Measurements from ENCODE around the gene NEMP1. TPM values are rescaled to one million over a fixed set of nuclear protein-coding genes. Genes with fewer than 3 reads are reported as not detected.

NEMP1 gene
- total and polyA plus RNA-seq, 2 of the 8 experiments (the other 6 are each of a cell fraction or from before 2014, with no cell fraction given): 30.1 to 43.2 TPM

DNA sequence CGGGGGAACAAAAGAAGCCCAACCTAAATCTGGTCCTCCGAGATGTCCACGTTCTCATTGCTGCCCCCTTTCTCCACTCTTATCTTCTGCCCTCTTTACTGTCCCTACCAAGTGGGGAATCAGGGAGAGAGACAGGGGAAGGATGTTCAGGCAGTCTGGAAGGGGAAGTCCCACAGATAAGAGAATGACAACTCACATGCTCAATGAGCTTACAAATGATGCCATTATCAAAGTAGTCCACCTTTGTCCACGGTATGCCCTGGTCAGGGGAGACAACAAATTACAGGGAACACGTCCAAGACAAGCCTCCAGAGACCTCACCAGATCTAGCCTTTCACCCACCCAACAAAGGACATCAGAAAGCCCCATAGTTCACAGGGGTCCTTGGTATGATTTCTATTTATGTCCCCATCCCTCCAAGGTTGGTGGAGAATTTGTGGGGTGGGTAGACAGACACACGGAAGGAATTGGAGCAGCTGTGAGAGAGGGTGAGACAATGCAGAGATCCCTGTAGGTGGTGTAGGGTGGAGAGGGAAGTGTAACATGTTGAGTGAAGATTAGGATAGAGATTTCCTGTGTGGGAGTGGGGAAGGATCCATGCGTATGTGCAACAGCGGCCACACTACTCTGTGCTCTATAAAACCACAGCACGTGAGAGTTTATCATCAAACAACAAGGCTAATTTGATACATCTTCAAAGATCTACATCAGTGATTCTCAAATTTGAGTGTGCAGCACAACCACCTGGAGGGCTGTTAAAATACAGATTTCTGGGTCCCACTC lies 39.4 kb downstream of the NEMP1 start:
- POLR2A ChIA-PET (ENCODE audit: partially characterized antibody): no interaction called here
- Histone ChIP-seq H2AFZ (ENCODE audit: low read length) (no peak overlapping the region), H3K9ac (replicated peaks in 1 of 4; ENCODE audit: extremely low read depth in 1 of 4, low read depth in 3 of 4, low read length in 3 of 4) (no peak overlapping the region), H4K5ac (ENCODE audit: insufficient read length, low read depth, low read length) (no peak overlapping the region), H3K14ac (ENCODE audit: insufficient read length) (no peak overlapping the region), H3K4me2 (ENCODE audit: insufficient read depth in 1 of 2, low read depth in 2 of 2, low read length in 2 of 2) (no peak overlapping the region), H4K91ac (replicated peaks; ENCODE audit: insufficient read length, low read length) (no peak overlapping the region), H4K20me1 (replicated peaks in 1 of 2; ENCODE audit: control insufficient read depth in 1 of 2, insufficient read depth in 2 of 2, low read length in 2 of 2) (no peaks in the 10 kb centered on the region), H2BK5ac (ENCODE audit: low read depth, low read length) (no peak overlapping the region), H3K79me1 (ENCODE audit: low read depth, low read length) (no peaks in the 10 kb centered on the region), H3K4me3 (ENCODE audit: extremely low read depth in 1 of 4, insufficient read depth in 2 of 4, low read depth in 3 of 4, low read length in 4 of 4) (no peak overlapping the region), H2BK15ac (ENCODE audit: low read length) (no peak overlapping the region), H2BK120ac (replicated peaks; ENCODE audit: low read depth, low read length) (no peak overlapping the region), H3K23ac (ENCODE audit: insufficient read length) (no peak overlapping the region), H3K18ac (ENCODE audit: extremely low read depth, low read length) (no peak overlapping the region), H3K27ac (ENCODE audit: low read depth, low read length) (no peak overlapping the region), H3K27me3 (replicated peaks in 1 of 4; ENCODE audit: control insufficient read depth in 3 of 4, extremely low read depth in 1 of 4, insufficient read depth in 3 of 4, low read length in 3 of 4) (no peaks in the 10 kb centered on the region; a peak in 1 of 7 replicates), H3K4ac (replicated peaks; ENCODE audit: insufficient read length, low read depth, low read length) (no peak overlapping the region), H2AK5ac (ENCODE audit: low read depth, low read length) (no peak overlapping the region), H3K4me1 (replicated peaks in 1 of 4; ENCODE audit: control insufficient read depth in 3 of 4, insufficient read depth in 4 of 4, low read length in 3 of 4) (no peaks in the 10 kb centered on the region), H2BK12ac (ENCODE audit: low read depth, low read length) (no peak overlapping the region), H4K8ac (ENCODE audit: extremely low read depth, insufficient read depth, low read length) (no peak overlapping the region), H3K79me2 (ENCODE audit: control insufficient read depth in 1 of 2, insufficient read depth in 2 of 2, low read length in 2 of 2) (no peaks in the 10 kb centered on the region), H3K56ac (replicated peaks; ENCODE audit: insufficient read length, low read depth, low read length) (no peak overlapping the region), H3K36me3 (ENCODE audit: control insufficient read depth in 2 of 4, insufficient read depth in 4 of 4, low read length in 3 of 4) (no peaks in the 10 kb centered on the region), H3K23me2 (ENCODE audit: low read depth, low read length) (no peaks in the 10 kb centered on the region), H2BK20ac (ENCODE audit: low read length) (no peak overlapping the region), H3K9me3 (ENCODE audit: insufficient read depth in 2 of 2, low read depth in 1 of 2, low read length in 1 of 2) (no peaks in the 10 kb centered on the region)
- CTCF ChIA-PET (ENCODE audit: partially characterized antibody): interaction anchor here (0.6 to 4.8 kb wide), 8 partner anchors 8 to 108 kb away, joined by 3 to 25 read pairs (median 4); partner anchors contain the start of genes MYO1A and TAC3
- 90% methylated on average over 9 of the region's 9 CpGs; no CpG with 5 or more reads in 1 of the 2 experiments for WGBS, 2 experiments (ENCODE audit: extremely low coverage in 1 of 2, insufficient coverage in 1 of 2, insufficient read length in 1 of 2, insufficient replicate concordance in 2 of 2, low coverage in 1 of 2, low lambda C conversion rate in 2 of 2, missing lambda C conversion rate in 1 of 2)
- DNase-seq (ENCODE audit: low read depth in 1 of 2, low spot score in 2 of 2) (no peak), FAIRE-seq (no peak)
- no peak for TF ChIP-seq KDM1A (IDR thresholded peaks at IDR 0.05; ENCODE audit: borderline replicate concordance, low read length)
- no peak for TF ChIP-seq SIN3A (conservative IDR thresholded peaks at IDR 0.05 in 1 of 2, IDR thresholded peaks at IDR 0.05 in 1 of 2; ENCODE audit: low read depth in 1 of 2, low read length in 2 of 2)
- no peak for TF ChIP-seq KDM5A (IDR thresholded peaks at IDR 0.05; ENCODE audit: low read length)
- TF ChIP-seq NRF1 (IDR thresholded peaks at IDR 0.05; ENCODE audit: low read depth, low read length): no peak
- no peak for TF ChIP-seq BACH1 (IDR thresholded peaks at IDR 0.05; ENCODE audit: low read length)
- TF ChIP-seq POLR2AphosphoS5 (IDR thresholded peaks at IDR 0.05; ENCODE audit: low read depth, low read length): no peak
- TF ChIP-seq, protein P1, sequence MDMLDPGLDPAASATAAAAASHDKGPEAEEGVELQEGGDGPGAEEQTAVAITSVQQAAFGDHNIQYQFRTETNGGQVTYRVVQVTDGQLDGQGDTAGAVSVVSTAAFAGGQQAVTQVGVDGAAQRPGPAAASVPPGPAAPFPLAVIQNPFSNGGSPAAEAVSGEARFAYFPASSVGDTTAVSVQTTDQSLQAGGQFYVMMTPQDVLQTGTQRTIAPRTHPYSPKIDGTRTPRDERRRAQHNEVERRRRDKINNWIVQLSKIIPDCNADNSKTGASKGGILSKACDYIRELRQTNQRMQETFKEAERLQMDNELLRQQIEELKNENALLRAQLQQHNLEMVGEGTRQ (IDR thresholded peaks at IDR 0.05; ENCODE audit: low read length): no peak
